22Rv1 (cell line): ENCODE results near the gene CUL3.
"Not testable (repeated sequence)": the region's sequence is repeated elsewhere in the genome, so short reads cannot be mapped to it uniquely, and the experiment has no call there.

Experiments used
- H3K27ac ChIP-seq: fragments of 450-650 bp; 2 replicates; pipeline ENCODE4 v1.5.1; 2017
- CTCF ChIP-seq: fragments of 450-650 bp; IDR thresholded peaks from 2 replicates; pipeline ENCODE4 v1.5.1; 2017; ENCODE audit warnings: mild to moderate bottlenecking
- ZFX ChIP-seq: fragments of 450-650 bp; IDR thresholded peaks from 2 replicates; pipeline ENCODE4 v1.6.1; 2017; ENCODE audit warnings: antibody characterized with exemption, borderline replicate concordance

The CUL3 gene

DNA sequence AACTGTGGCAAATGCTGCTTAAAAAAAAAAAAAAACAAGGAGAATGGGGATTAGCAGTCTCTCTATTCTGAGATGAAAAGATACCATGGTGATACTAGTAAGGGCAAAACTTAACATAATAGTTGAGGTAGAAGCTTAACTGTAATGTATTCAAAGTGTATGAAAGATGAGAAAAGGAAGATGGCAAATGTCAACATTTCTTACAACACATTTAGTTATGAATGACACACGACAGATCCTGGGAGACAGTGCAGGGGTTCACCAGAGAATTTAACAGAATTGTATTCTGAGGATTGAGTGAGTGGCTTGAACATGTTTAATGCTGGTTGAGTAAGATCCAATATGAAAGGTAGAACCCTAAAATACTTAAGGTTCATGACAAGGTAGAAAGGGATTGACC is 52.7 kb downstream of the CUL3 start:
- no peak for TF ChIP-seq ZFX
- no peak for TF ChIP-seq CTCF
- no peak overlapping the region for H3K27ac ChIP-seq

- no peak overlapping the region for H3K27ac ChIP-seq
- no peak for TF ChIP-seq CTCF
- no peak for TF ChIP-seq ZFX
These were observed 57.0 kb downstream of the CUL3 start for GRCh38 chr2:224528171-224528570.

DNA sequence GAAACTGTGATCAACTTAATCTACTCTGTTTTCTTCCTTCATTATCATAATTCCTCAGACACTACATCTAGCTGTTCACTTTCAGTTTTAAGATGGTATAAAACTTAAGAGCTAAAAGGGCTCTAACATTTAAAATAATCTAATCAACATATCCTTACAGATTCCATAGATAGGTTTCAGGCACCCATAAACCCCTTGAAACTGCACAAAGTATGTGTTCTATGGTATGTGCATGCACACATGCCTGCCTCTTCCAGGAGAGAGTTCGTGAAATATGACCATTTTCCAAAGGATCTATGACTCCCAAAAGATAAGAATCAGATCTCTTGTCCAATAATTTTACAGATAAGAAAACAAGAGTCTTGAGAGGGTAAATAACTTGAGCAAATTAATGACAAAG is 59.4 kb downstream of the CUL3 start:
- 0 out of 2 replicates have a peak overlapping the region, but pooled peaks have one; percentile 4 for H3K27ac ChIP-seq
- no peak for TF ChIP-seq CTCF
- no peak for TF ChIP-seq ZFX

DNA sequence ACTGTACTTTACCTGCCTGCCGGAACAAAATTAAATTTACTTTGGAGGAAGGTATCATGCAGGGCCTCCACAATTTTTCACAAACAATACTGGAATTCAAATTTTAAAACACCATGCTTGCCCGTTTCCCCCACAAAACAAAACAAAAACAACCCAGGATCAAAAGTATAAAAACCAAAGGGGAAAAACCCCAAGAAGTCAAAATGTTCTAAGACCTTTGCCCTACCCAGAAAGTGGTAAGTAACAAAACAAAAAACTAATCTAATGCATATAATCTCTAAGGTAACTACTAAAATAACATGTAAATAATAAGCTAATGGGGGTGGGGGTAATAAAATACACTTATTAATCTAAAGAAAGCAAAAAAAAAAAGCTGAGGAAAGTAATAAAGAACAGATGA is 60.5 kb downstream of the CUL3 start:
- H3K27ac ChIP-seq = no peak overlapping the region
- no peak for TF ChIP-seq CTCF
- no peak for TF ChIP-seq ZFX

GRCh38 chr2:224523626-224524577 is 61.3 kb downstream of the CUL3 start:
- no peak for TF ChIP-seq CTCF
- TF ChIP-seq ZFX = no peak
- H3K27ac ChIP-seq = no peak overlapping the region

DNA sequence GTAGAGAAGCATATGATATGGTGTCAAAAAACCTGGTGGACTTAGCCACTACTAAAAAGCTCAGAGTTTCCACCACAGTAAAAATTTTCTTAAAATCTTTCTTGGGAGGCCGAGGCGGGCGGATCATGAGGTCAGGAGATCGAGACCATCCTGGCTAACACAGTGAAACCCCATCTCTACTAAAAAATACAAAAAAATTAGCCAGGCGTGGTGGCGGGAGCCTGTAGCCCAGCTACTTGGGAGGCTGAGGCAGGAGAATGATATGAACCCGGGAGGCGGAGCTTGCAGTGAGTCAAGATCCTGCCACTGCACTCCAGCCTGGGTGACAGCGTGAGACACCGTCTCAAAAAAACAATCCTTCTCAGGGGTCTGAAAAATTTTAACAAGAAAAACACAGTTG is 62.7 kb downstream of the CUL3 start:
- not testable (repeated sequence) for H3K27ac ChIP-seq

GRCh38 chr2:224520064-224520463 is 65.1 kb downstream of the CUL3 start:
- TF ChIP-seq CTCF (no peak), ZFX (no peak)
- H3K27ac ChIP-seq = no peak overlapping the region
